Measurements from ENCODE around the gene MMP12. TPM values are rescaled to one million over a fixed set of nuclear protein-coding genes. Genes with fewer than 3 reads are reported as not detected.
"Not testable (repeated sequence)": the region's sequence is repeated elsewhere in the genome, so short reads cannot be mapped to it uniquely, and the experiment has no call there.

MMP12 gene
- not detected for total RNA-seq

GRCh38 chr11:102874852-102875251 lies at the start of gene MMP12:
TSS of gene MMP12 (minus strand) at chr11:102874982. CDS start at chr11:102874937, 45 bp downstream.
- no peak for DNase-seq

GRCh38 chr11:102921587-102922220 lies 46.9 kb upstream of the MMP12 start:
- DNase-seq = no peak

GRCh38 chr11:102920118-102920684 lies 45.4 kb upstream of the MMP12 start:
- no peak for DNase-seq

- no peak for DNase-seq
Observed at GRCh38 chr11:102915044-102915375, 40.2 kb upstream of the MMP12 start.

GRCh38 chr11:102914238-102915043 lies 39.7 kb upstream of the MMP12 start:
- no peak for DNase-seq

- DNase-seq = no peak
Observed at GRCh38 chr11:102912482-102912830, 37.7 kb upstream of the MMP12 start.

- no peak for DNase-seq
Observed at GRCh38 chr11:102911758-102912481, 37.1 kb upstream of the MMP12 start.

- DNase-seq = not testable (repeated sequence)
Observed at GRCh38 chr11:102905848-102906247, 31.1 kb upstream of the MMP12 start.

GRCh38 chr11:102903895-102904294 lies 29.1 kb upstream of the MMP12 start:
- not testable (repeated sequence) for DNase-seq

GRCh38 chr11:102900346-102900745 lies 25.6 kb upstream of the MMP12 start:
- DNase-seq = no peak

GRCh38 chr11:102891736-102892135 lies 17.0 kb upstream of the MMP12 start:
- no peak for DNase-seq

GRCh38 chr11:102886999-102887398 lies 12.2 kb upstream of the MMP12 start:
- DNase-seq = no peak

- no peak for DNase-seq
Observed at GRCh38 chr11:102883141-102883540, 8.4 kb upstream of the MMP12 start.

GRCh38 chr11:102882389-102883024 lies 7.7 kb upstream of the MMP12 start:
- no peak for DNase-seq

GRCh38 chr11:102879801-102880200 lies 5.0 kb upstream of the MMP12 start:
- DNase-seq = no peak

- DNase-seq = no peak
Observed at GRCh38 chr11:102878595-102878994, 3.8 kb upstream of the MMP12 start.

GRCh38 chr11:102869354-102869964 lies 5.3 kb downstream of the MMP12 start:
- DNase-seq = not testable (repeated sequence)

- DNase-seq = no peak
Observed at GRCh38 chr11:102868339-102868738, 6.4 kb downstream of the MMP12 start.

- no peak for DNase-seq
Observed at GRCh38 chr11:102864724-102865123, 10.1 kb downstream of the MMP12 start.

- no peak for DNase-seq
Observed at GRCh38 chr11:102853956-102854355, 20.8 kb downstream of the MMP12 start.

- DNase-seq = no peak
Observed at GRCh38 chr11:102853055-102853454, 21.7 kb downstream of the MMP12 start.

GRCh38 chr11:102850973-102851745 lies 23.6 kb downstream of the MMP12 start:
- no peak for DNase-seq

Data from effector CD4-positive, alpha-beta T cell (primary cell).